HG03064 (cell line): Measurements from ENCODE around the gene VIL1.

Experiments used
- ATAC-seq: cut with Tn5 transposase; IDR thresholded peaks from one replicate; pipeline ENCODE4 v1.9.1; 2021; ENCODE audit warnings: low read depth; ENCODE audit not compliant: unreplicated experiment

Gene VIL1

GRCh38 chr2:218394298-218395089 lies 24.4 kb upstream of the VIL1 start:
- no peak for ATAC-seq

- ATAC-seq: no peak
These were observed 23.9 kb upstream of the VIL1 start for GRCh38 chr2:218395090-218395444.

- no peak for ATAC-seq
These were observed 23.5 kb upstream of the VIL1 start for GRCh38 chr2:218395456-218395825.

GRCh38 chr2:218395826-218396687 lies 22.9 kb upstream of the VIL1 start:
- peak; percentile 43 for ATAC-seq

- ATAC-seq: no peak
These were observed 22.0 kb upstream of the VIL1 start for GRCh38 chr2:218396688-218397462.

GRCh38 chr2:218397463-218397819 lies 21.5 kb upstream of the VIL1 start:
- ATAC-seq: no peak

GRCh38 chr2:218397820-218398436 lies 21.0 kb upstream of the VIL1 start:
- ATAC-seq: peak; percentile 21

- ATAC-seq: peak; percentile 21
These were observed 20.2 kb upstream of the VIL1 start for GRCh38 chr2:218398437-218399390.

GRCh38 chr2:218399391-218400166 lies 19.3 kb upstream of the VIL1 start, which contains the start of gene CTDSP1:
CTDSP1 (plus strand) TSS chr2:218399868; CDS start chr2:218400091, 223 bp downstream.
- peak; percentile 27 for ATAC-seq

GRCh38 chr2:218400167-218400929 lies 18.6 kb upstream of the VIL1 start:
- no peak for ATAC-seq

GRCh38 chr2:218400930-218401881 lies 17.7 kb upstream of the VIL1 start:
- no peak for ATAC-seq

GRCh38 chr2:218401890-218402289 lies 17.0 kb upstream of the VIL1 start:
- no peak for ATAC-seq

- ATAC-seq: no peak
These were observed 16.4 kb upstream of the VIL1 start for GRCh38 chr2:218402491-218402901.

GRCh38 chr2:218402911-218403411 lies 16.0 kb upstream of the VIL1 start:
- ATAC-seq: no peak

- no peak for ATAC-seq
These were observed 15.1 kb upstream of the VIL1 start for GRCh38 chr2:218403810-218404209.

GRCh38 chr2:218404351-218405085 lies 14.4 kb upstream of the VIL1 start:
- ATAC-seq: no peak
